GM18519 (cell line): Measurements from ENCODE around the gene KLK3.
"Not testable (repeated sequence)": the region's sequence is repeated elsewhere in the genome, so short reads cannot be mapped to it uniquely, and the experiment has no call there.

Experiments used
- ATAC-seq: cut with Tn5 transposase; IDR thresholded peaks from one replicate; pipeline ENCODE4 v1.9.1; 2021; ENCODE audit warnings: mild to moderate bottlenecking, moderate library complexity; ENCODE audit not compliant: unreplicated experiment, low FRiP score

KLK3 gene

GRCh38 chr19:50859849-50860248 is 5.1 kb downstream of the KLK3 start:
- ATAC-seq: no peak

- ATAC-seq: no peak
Observed at GRCh38 chr19:50861010-50861409, 6.3 kb downstream of the KLK3 start.

GRCh38 chr19:50861496-50862286 is 7.0 kb downstream of the KLK3 start:
- no peak for ATAC-seq

- ATAC-seq: no peak
Observed at GRCh38 chr19:50869479-50869878, 14.8 kb downstream of the KLK3 start.

- no peak for ATAC-seq
Observed at GRCh38 chr19:50870417-50871089, 15.8 kb downstream of the KLK3 start.

- no peak for ATAC-seq
Observed at GRCh38 chr19:50873056-50873455, 18.3 kb downstream of the KLK3 start, which contains the start of gene KLK2. TSS of gene KLK2 (plus strand) at chr19:50873439. CDS start at chr19:50873474, 35 bp downstream.

- ATAC-seq: no peak
Observed at GRCh38 chr19:50874211-50874610, 19.5 kb downstream of the KLK3 start.

- no peak for ATAC-seq
Observed at GRCh38 chr19:50875795-50876422, 21.2 kb downstream of the KLK3 start.

- ATAC-seq: no peak
Observed at GRCh38 chr19:50876456-50876855, 21.7 kb downstream of the KLK3 start.

GRCh38 chr19:50877338-50877737 is 22.6 kb downstream of the KLK3 start:
- ATAC-seq: no peak

- no peak for ATAC-seq
Observed at GRCh38 chr19:50878851-50879250, 24.1 kb downstream of the KLK3 start.

GRCh38 chr19:50880241-50880640 is 25.5 kb downstream of the KLK3 start:
- no peak for ATAC-seq

GRCh38 chr19:50882188-50882587 is 27.5 kb downstream of the KLK3 start:
- no peak for ATAC-seq

GRCh38 chr19:50889638-50890037 is 34.9 kb downstream of the KLK3 start:
- ATAC-seq: no peak

- ATAC-seq: no peak
Observed at GRCh38 chr19:50890422-50891252, 35.9 kb downstream of the KLK3 start.

- no peak for ATAC-seq
Observed at GRCh38 chr19:50891253-50891625, 36.5 kb downstream of the KLK3 start.

GRCh38 chr19:50893047-50893736 is 38.5 kb downstream of the KLK3 start:
- no peak for ATAC-seq

GRCh38 chr19:50894478-50895356 is 40.0 kb downstream of the KLK3 start:
- no peak for ATAC-seq

- ATAC-seq: not testable (repeated sequence)
Observed at GRCh38 chr19:50896089-50896590, 41.4 kb downstream of the KLK3 start.
